Endothelial cell of umbilical vein (primary cell): ENCODE data around the gene GAL3ST1. TPM values are rescaled to one million over a fixed set of nuclear protein-coding genes. Genes with fewer than 3 reads are reported as not detected.
"Not testable (repeated sequence)": the region's sequence is repeated elsewhere in the genome, so short reads cannot be mapped to it uniquely, and the experiment has no call there.

Source experiments
- BruUV-seq: library from RNA; stranded (reverse); fragments of 400-500 nt; replicated peaks from 2 replicates; lab custom pipeline; 2021; lab: Mats Ljungman, UMichigan
- CTCF ChIA-PET: fragments of 300-600, 350-600 bp; sonication (Branson Sonifier 250); formaldehyde crosslinking; loops from one replicate; lab custom pipeline; 2021; ENCODE audit warnings: antibody characterized with exemption, inconsistent platforms; lab: Charles Lee
- POLR2A ChIA-PET: fragments of 300-600, 350-600 bp; sonication (Branson Sonifier 250); formaldehyde crosslinking; loops from one replicate; lab custom pipeline; 2021; ENCODE audit warnings: antibody characterized with exemption, inconsistent platforms; lab: Charles Lee
- DNase-seq: peaks from one replicate; pipeline ENCODE4 v3.0.0-alpha.2; 2011; ENCODE audit warnings: low read depth, low spot score
- FAIRE-seq: peaks from 2 replicates; lab custom pipeline; 2011; peaks lifted over from hg19 to GRCh38; lab: Jason Lieb, UNC
- H2AFZ ChIP-seq: 2 replicates; pipeline ENCODE4 v1.6.0; 2012; ENCODE audit warnings: low read depth, low read length, control low read depth, inconsistent platforms
- H3K27ac ChIP-seq: 2 replicates; pipeline ENCODE4 v1.5.1; 2011; ENCODE audit warnings: low read depth, mild to moderate bottlenecking, control low read depth, low read length, moderate library complexity; ENCODE audit not compliant: insufficient read depth
- H3K27me3 ChIP-seq, 2 experiments: 2 replicates each; pipeline versions ENCODE4 v1.6.0 to v1.6.1; 2011; ENCODE audit warnings: low read length in 2 of 2, mixed read lengths in 1 of 2; ENCODE audit not compliant: control insufficient read depth in 2 of 2, insufficient read depth in 2 of 2
- H3K36me3 ChIP-seq, 2 experiments: 2 replicates in 1 of 2; 3 replicates in 1 of 2; pipeline ENCODE4 v1.5.1; 2011; ENCODE audit warnings: low read length in 2 of 2, mild to moderate bottlenecking in 1 of 2, moderate library complexity in 1 of 2; ENCODE audit not compliant: control insufficient read depth in 2 of 2, insufficient read depth in 2 of 2; ENCODE audit errors: extremely low read depth in 1 of 2
- H3K4me1 ChIP-seq: 3 replicates; pipeline ENCODE4 v1.5.1; 2011; ENCODE audit warnings: mild to moderate bottlenecking, low read length; ENCODE audit not compliant: control insufficient read depth, insufficient read depth; ENCODE audit errors: extremely low read depth
- H3K4me2 ChIP-seq: 2 replicates; pipeline ENCODE4 v1.6.1; 2011; ENCODE audit warnings: low read length, control low read depth, mixed read lengths; ENCODE audit not compliant: insufficient read depth
- H3K4me3 ChIP-seq, 3 experiments: fragments of 200-600 bp in 1 of 3; sonication (generic), shearing (Covaris generic) in 1 of 3; replicated peaks in 1 of 3; 2 replicates each; pipeline ENCODE4 v1.5.1; 2011 to 2016; ENCODE audit warnings: control low read depth in 3 of 3, low read length in 3 of 3, mild to moderate bottlenecking in 2 of 3, inconsistent platforms in 1 of 3, low read depth in 1 of 3, moderate library complexity in 1 of 3; ENCODE audit not compliant: insufficient read depth in 1 of 3
- H3K79me2 ChIP-seq: 2 replicates; pipeline ENCODE4 v1.6.0; 2012; ENCODE audit warnings: low read length, inconsistent platforms; ENCODE audit not compliant: control insufficient read depth, insufficient read depth
- H3K9ac ChIP-seq: replicated peaks from 2 replicates; pipeline ENCODE3; 2011; ENCODE audit warnings: low read length, control low read depth; ENCODE audit not compliant: insufficient read depth; ENCODE audit errors: extremely low read depth
- H3K9me1 ChIP-seq: replicated peaks from 3 replicates; pipeline ENCODE4 v1.6.0; 2011; ENCODE audit warnings: mild to moderate bottlenecking, low read length; ENCODE audit not compliant: control insufficient read depth, insufficient read depth; ENCODE audit errors: extremely low read depth
- H3K9me3 ChIP-seq: replicated peaks from 2 replicates; pipeline ENCODE4 v1.5.1; 2012; ENCODE audit warnings: low read length, inconsistent platforms; ENCODE audit not compliant: control insufficient read depth, insufficient read depth
- H4K20me1 ChIP-seq: replicated peaks from 2 replicates; pipeline ENCODE3; 2011; ENCODE audit warnings: mild to moderate bottlenecking, low read length; ENCODE audit not compliant: control insufficient read depth, insufficient read depth; ENCODE audit errors: extremely low read depth
- CTCF ChIP-seq, 2 donors: IDR thresholded peaks; 1 replicate in 1 of 2; 2 replicates in 1 of 2; pipeline ENCODE4 v1.5.1; 2011; ENCODE audit warnings: low read length in 2 of 2, mild to moderate bottlenecking in 2 of 2, moderate library complexity in 2 of 2, control low read depth in 1 of 2, inconsistent platforms in 1 of 2, low read depth in 1 of 2; ENCODE audit not compliant: insufficient read depth in 1 of 2; ENCODE audit errors: extremely low read depth in 1 of 2
- EZH2 ChIP-seq: IDR thresholded peaks from 2 replicates; pipeline ENCODE4 v1.6.1; 2012; ENCODE audit warnings: borderline replicate concordance, low read depth, mild to moderate bottlenecking, moderate library complexity, low read length, inconsistent platforms; ENCODE audit not compliant: severe bottlenecking
- FOS ChIP-seq: IDR thresholded peaks from 2 replicates; pipeline ENCODE4 v1.6.1; 2011; ENCODE audit warnings: mild to moderate bottlenecking, low read length, moderate library complexity, borderline replicate concordance; ENCODE audit not compliant: insufficient read depth
- GATA2 ChIP-seq: IDR thresholded peaks from 2 replicates; pipeline ENCODE4 v1.7.0; 2011; ENCODE audit warnings: low read depth, mild to moderate bottlenecking, moderate library complexity, mixed read lengths, low read length; ENCODE audit not compliant: insufficient read length, insufficient read depth
- JUN ChIP-seq: IDR thresholded peaks from 2 replicates; pipeline ENCODE4 v1.6.1; 2011; ENCODE audit warnings: borderline replicate concordance, low read depth; ENCODE audit not compliant: insufficient read length, insufficient read depth
- MAX ChIP-seq: IDR thresholded peaks from 2 replicates; pipeline ENCODE4 v1.6.1; 2011; ENCODE audit not compliant: insufficient read depth, insufficient read length
- MYC ChIP-seq: IDR thresholded peaks from one replicate; pipeline ENCODE4 v1.6.1; 2011; ENCODE audit warnings: mild to moderate bottlenecking, low read depth, low read length
- POLR2A ChIP-seq: IDR thresholded peaks from 2 replicates; pipeline ENCODE4 v1.6.1; 2012; ENCODE audit warnings: low read depth, mild to moderate bottlenecking, control low read depth, low read length
- POLR2AphosphoS5 ChIP-seq: IDR thresholded peaks from 2 replicates; pipeline ENCODE4 v1.6.1; 2012; ENCODE audit warnings: low read depth, mild to moderate bottlenecking, control low read depth, low read length, moderate library complexity; ENCODE audit not compliant: insufficient read depth
- dilution Hi-C: fragments of 300-500 bp; cut with MboI; formaldehyde crosslinking; loops from one replicate; pipeline ENCODE4 v1.15.0; 2019; ENCODE audit warnings: low sequenced_read_pairs; ENCODE audit not compliant: extremely low pct_ligation_motif_present
- intact Hi-C: fragments of 100-400 bp; cut with micrococcal nuclease; formaldehyde crosslinking; loops from one replicate; pipeline ENCODE4 v1.10.0; 2022
- polyA plus RNA-seq, 4 experiments: library from polyadenylated mRNA; depleted of rRNA in 3 of 4; stranded (reverse) in 3 of 4; unstranded in 1 of 4; fragments of >200 nt; gene quantifications; 2 replicates each; pipeline versions ENCODE4 v1.2.1 to v1.2.3, GENCODE V29; 2011 to 2012; ENCODE audit warnings: missing spikeins in 1 of 4
- total RNA-seq: library from RNA; stranded (reverse); gene quantifications from 2 replicates; pipeline ENCODE4 v1.2.3, GENCODE V29; 2021

Gene GAL3ST1
- total and polyA plus RNA-seq, 2 donors (not counting 3 experiments of a cell fraction or from before 2014, with no cell fraction given), result not detected

GRCh38 chr22:30552719-30553118 is 21.7 kb downstream of the GAL3ST1 start:
- H2AFZ ChIP-seq, result no peak overlapping the region
- no TSS peak for BruUV-seq
- peaks cover 0 to 4% of the 10 kb centered on the region in 2 experiments for H3K27me3 ChIP-seq
- H3K79me2 ChIP-seq, result no peaks in the 10 kb centered on the region
- dilution Hi-C loops (no loop called here), intact Hi-C loops (no loop called here)
- CTCF ChIA-PET, result interaction anchor here (1.0 kb wide), 1 partner anchor 8 kb away, joined by 3 read pairs; no protein-coding TSS in a partner anchor
- H3K4me2 ChIP-seq, result no peak overlapping the region
- no peak overlapping the region for H3K9ac ChIP-seq
- TF ChIP-seq JUN (no peak), POLR2A (no peak), CTCF (IDR thresholded peaks at IDR 0.05; ENCODE audit: extremely low read depth in 1 of 2, insufficient read depth in 1 of 2, low read depth in 1 of 2, low read length in 2 of 2) (no peak), MAX (no peak), POLR2AphosphoS5 (no peak), EZH2 (no peak), MYC (no peak), GATA2 (no peak), FOS (no peak)
- POLR2A ChIA-PET, result no interaction called here
- no peaks in the 10 kb centered on the region for H3K9me1 ChIP-seq
- no peak for FAIRE-seq
- no peaks in the 10 kb centered on the region for H3K9me3 ChIP-seq
- no peaks in the 10 kb centered on the region for H3K36me3 ChIP-seq
- H3K27ac ChIP-seq, result no peak overlapping the region
- DNase-seq, result no peak
- no peak overlapping the region for H3K4me3 ChIP-seq
- no peaks in the 10 kb centered on the region for H4K20me1 ChIP-seq
- no peaks in the 10 kb centered on the region for H3K4me1 ChIP-seq

GRCh38 chr22:30551813-30552212 is 22.7 kb downstream of the GAL3ST1 start:
- H3K27me3 ChIP-seq, H2AFZ ChIP-seq, H3K36me3 ChIP-seq, DNase-seq, CTCF ChIA-PET, H3K79me2 ChIP-seq, POLR2A ChIA-PET, H3K4me3 ChIP-seq, H3K9me3 ChIP-seq, H3K4me2 ChIP-seq, H3K9ac ChIP-seq, intact Hi-C loops, BruUV-seq, FAIRE-seq, H3K27ac ChIP-seq, H4K20me1 ChIP-seq, H3K4me1 ChIP-seq, dilution Hi-C loops, H3K9me1 ChIP-seq: not testable (repeated sequence)
